DMS153 treated with DMSO at 0.1 percent for 48 hours (cell line): ENCODE measurements around the gene PSAP.
"Not testable (repeated sequence)": the region's sequence is repeated elsewhere in the genome, so short reads cannot be mapped to it uniquely, and the experiment has no call there.

Experiments used
- DNase-seq: peaks from one replicate; lab custom pipeline; 2025; ENCODE audit not compliant: unreplicated experiment; lab: John Stamatoyannopoulos, UW

The PSAP gene

GRCh38 chr10:71850743-71851464 lies at the start of gene PSAP:
TSS of gene PSAP (minus strand) at chr10:71851251. CDS start at chr10:71851221, 30 bp downstream.
- DNase-seq: peak; percentile 95

- DNase-seq: no peak
Measured at GRCh38 chr10:71900441-71901180, 49.6 kb upstream of the PSAP start.

- DNase-seq: no peak
Measured at GRCh38 chr10:71899665-71900412, 48.8 kb upstream of the PSAP start.

GRCh38 chr10:71898346-71898745 lies 47.3 kb upstream of the PSAP start:
- DNase-seq: not testable (repeated sequence)

- no peak for DNase-seq
Measured at GRCh38 chr10:71893920-71894319, 42.9 kb upstream of the PSAP start.

GRCh38 chr10:71893258-71893815 lies 42.3 kb upstream of the PSAP start:
- no peak for DNase-seq

GRCh38 chr10:71891437-71891836 lies 40.4 kb upstream of the PSAP start:
- DNase-seq: no peak

- DNase-seq: no peak
Measured at GRCh38 chr10:71889388-71889987, 38.4 kb upstream of the PSAP start.

GRCh38 chr10:71888623-71889387 lies 37.8 kb upstream of the PSAP start:
- DNase-seq: peak; percentile 22

GRCh38 chr10:71888248-71888622 lies 37.2 kb upstream of the PSAP start:
- DNase-seq: no peak

- DNase-seq: no peak
Measured at GRCh38 chr10:71887743-71888142, 36.7 kb upstream of the PSAP start.

- DNase-seq: no peak
Measured at GRCh38 chr10:71882813-71883659, 32.0 kb upstream of the PSAP start.

- no peak for DNase-seq
Measured at GRCh38 chr10:71881647-71882355, 30.8 kb upstream of the PSAP start.

- DNase-seq: not testable (repeated sequence)
Measured at GRCh38 chr10:71881307-71881624, 30.2 kb upstream of the PSAP start.

- no peak for DNase-seq
Measured at GRCh38 chr10:71880425-71881306, 29.6 kb upstream of the PSAP start.

GRCh38 chr10:71878327-71879034 lies 27.4 kb upstream of the PSAP start:
- DNase-seq: no peak

- DNase-seq: no peak
Measured at GRCh38 chr10:71877821-71878220, 26.8 kb upstream of the PSAP start.
